Erythroblast (primary cell): ENCODE data around the gene ATP4A.

Experiments used
- DNase-seq, 2 experiments: peaks; one replicate each; lab custom pipeline; 2025; lab: John Stamatoyannopoulos, UW
- GATA1 ChIP-seq: IDR thresholded peaks from 2 replicates; pipeline ENCODE4 v1.6.1; 2011; ENCODE audit warnings: low read depth, mild to moderate bottlenecking, control low read depth, low read length, moderate library complexity
- POLR2A ChIP-seq: IDR thresholded peaks from 2 replicates; pipeline ENCODE4 v1.6.1; 2011; ENCODE audit warnings: mild to moderate bottlenecking, low read length

The ATP4A gene

DNA sequence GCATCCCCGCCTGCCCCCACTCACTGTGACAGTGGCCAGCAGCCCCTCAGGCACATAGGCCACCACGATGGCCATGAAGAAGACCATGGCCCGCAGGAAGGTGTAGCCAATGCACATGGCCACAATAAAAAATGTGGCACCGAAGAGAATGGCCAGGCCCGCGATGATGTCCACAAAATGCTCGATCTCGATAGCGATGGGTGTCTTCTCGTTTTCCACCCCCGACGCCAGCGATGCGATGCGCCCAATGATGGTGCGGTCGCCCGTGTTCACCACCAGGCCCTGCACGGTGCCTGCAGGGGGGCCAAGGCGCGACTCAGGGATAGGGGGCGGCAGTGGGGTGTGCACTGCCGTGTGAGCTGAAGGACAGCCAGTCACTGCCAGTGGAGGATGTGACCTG lies 3.7 kb downstream of the ATP4A start:
- no peak for TF ChIP-seq POLR2A

DNA sequence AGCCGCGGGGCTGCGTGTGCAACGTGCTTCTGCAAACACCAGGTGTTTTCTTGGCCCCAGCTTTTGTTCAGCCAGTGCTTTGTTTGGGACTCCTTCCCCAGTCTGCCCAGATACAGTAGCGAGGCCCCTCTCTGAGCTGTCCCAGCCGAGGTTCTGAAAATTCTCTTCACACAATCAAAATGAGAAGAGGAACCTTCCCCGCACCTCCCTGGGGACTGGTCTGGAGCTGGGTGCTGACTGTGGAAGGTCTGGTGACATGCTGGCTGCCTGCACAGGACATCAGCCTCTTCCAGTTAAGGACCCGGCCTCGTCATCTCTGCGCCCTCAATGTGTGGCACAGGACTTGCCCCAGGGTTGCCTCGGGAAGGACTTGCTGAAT lies 4.2 kb downstream of the ATP4A start:
- no peak for DNase-seq
- TF ChIP-seq GATA1, result no peak

More for the DNA sequence above, 3.7 kb downstream of the ATP4A start:
- no peak for DNase-seq

DNA sequence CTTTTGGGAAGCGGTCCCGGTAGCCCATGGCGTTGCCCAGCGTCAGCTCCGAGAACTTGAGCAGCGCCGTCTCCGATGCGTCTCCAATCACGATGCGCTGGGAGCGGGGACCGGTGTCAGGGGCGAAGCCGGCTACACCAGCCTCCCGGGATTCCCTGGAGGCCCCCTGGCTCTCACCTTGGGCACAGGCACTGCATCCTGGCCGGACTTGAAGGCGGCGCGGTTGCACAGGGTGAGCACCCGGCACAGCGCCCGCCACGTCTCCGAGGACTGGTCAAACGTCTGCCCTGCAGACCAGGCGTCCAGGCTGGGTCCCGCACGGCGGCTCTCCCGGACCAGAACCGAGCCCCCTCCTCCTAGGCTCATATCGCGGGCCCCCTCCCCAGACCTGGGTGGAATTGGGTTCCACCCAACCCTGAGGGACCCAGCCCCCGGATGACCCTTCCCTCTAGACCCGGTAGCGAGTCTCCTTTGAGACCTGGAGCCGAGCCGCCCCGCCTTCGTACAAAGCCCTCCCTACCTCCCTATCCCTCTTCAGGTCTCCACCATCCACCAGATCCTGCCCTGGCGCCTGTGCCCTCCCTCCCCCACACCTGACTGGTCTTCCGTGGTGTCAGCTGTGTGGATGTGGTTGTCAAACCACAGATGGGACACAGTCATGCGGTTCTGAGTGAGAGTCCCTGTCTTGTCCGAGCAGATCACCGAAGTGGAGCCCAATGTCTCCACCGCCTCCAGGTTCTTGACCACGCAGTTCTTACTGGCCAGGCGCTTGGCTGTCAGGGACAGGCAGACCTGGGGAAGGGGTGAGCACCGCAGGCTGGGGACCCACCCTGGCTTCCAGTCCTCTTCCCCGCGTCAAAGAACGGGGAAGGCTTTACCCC lies 4.8 kb downstream of the ATP4A start:
- no peak for DNase-seq
- TF ChIP-seq POLR2A (no peak), GATA1 (no peak)

DNA sequence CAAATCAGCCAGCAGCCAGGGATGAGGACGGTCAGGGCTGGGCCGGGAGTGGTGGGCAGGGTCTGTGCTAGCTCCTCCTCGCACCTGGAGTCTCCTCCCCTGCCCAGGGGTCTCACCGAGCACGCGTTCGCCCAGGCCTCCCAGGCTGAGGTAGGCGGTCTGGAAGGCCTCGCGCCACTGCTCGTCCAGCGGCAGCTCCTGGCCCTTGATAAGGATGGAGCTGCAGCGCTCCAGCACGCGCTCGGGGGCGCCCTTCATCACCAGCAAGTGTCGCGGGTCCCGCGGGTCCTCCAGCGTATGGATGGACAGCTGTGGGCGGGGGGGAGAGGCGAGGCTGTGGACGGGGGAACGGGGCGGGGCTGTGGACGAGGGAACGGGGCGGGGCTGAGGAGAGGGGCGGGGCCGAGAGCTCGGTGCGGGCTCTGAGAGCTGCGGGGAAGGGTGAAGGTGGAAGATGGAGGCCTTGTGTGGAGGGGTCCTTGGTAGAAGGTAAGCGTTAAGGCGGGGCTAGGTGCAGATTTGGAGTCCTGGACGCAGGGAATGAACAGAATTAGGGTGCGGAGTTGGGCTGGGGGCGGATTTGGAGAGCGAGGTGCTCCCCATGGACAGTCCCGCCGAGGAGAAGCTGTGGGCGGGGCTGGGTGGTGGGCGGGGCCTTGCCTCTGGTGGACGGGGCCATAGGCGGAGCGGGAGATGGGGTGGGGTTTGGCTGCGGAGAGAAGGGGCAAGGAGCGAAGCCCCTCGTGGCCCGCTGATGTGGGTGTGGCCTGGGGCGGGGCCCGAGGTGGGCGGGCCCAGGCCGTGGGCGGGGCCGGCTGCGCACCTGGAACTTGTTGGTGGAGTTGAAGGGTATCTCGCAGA lies 5.7 kb downstream of the ATP4A start:
- peak; percentile 65 to 70 for DNase-seq
- TF ChIP-seq POLR2A, result no peak
- TF ChIP-seq GATA1, result no peak

DNA sequence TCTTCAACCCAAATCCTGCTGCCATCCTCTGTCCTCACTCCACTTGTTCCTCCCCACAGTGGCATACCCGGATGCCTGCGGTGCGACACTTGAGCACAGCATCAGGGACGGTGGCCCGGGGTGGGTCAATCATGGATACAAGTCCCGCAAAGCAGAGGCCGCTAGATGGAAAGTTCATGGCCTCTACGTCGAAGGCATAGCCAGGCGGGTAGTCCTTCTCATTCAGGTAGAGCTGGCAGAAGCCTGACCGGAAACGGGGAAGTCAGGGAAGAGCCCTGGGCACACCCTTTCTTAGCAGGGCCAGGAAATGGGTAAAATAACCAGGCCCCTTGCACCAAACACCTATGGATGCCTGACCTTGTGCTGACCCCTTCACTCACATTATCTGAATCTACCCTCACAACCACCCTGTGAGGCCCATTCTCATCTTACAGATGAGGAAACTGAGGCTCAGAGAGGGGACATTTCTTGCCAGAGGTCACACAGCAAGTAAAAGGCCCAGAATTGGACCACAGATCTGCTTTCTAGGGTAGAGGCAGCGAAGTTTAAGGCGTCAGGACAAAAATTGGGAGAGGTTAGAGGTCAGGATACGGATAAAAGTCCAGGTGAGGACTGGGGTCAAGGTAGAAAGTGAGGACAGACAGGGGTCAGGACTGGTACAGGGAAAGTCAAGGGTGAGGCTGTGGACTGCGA lies 6.5 kb downstream of the ATP4A start:
- no peak for DNase-seq

DNA sequence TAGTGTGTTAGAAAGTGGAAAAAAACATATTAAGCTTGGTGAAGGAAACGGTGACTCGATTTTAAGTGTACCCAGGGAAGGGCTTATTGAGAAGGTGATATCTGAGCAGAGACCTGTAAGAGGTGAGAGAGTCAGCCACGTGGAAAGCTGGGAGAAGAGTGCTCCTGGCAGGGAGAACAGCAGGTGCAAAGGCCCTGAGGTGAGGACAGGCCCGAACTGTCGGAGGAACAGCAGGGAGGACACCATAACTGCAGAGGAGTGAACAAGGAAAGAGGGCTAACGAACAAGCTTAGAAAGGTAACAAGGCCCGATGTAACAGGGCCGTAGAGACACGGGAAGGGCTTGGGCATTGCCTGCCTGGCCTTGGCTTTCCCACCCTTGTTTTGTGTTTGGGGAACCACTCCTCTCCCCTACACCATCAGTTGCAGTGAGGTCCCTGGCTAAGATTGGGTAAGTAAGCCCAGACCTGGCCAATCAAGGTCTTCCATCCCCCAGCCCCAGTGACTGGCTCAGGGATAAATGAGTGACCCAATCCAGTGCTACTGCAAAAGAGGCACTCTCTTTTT lies 7.3 kb downstream of the ATP4A start:
- DNase-seq, result no peak
- TF ChIP-seq GATA1 (no peak), POLR2A (no peak)

More for the DNA sequence above, 6.5 kb downstream of the ATP4A start:
- no peak for TF ChIP-seq GATA1
- no peak for TF ChIP-seq POLR2A

DNA sequence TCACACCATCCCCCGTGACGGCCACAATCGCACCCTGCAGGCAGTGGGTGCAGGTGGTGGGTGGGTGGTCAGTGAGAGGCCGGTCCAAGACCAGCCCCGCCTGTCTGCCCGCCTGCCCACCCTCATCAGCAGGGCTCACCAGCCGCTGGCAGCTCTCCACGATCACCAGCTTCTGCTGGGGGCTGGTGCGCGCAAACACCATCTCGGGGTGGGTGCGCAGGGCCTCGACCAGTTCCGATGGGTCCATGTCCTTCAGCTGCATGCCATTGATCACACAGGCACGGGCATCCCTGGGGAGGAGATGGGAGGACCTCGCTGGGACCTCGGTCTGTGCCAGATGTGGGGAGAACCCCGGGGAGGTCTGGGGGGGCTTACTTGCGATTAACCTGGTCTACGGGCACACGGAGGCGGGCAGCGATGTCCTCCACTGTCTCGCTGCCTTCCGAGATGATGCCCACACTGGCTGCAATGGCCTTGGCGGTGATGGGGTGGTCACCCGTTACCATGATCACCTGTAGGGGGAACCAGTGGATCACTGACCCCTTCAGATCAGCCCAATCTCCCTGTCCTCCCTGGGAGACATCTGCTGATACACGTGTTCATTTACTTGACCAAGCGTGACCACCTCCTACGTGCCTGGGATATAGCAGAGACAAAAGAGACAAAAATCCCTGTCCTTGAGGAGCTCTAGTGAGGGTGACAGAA lies 8.0 kb downstream of the ATP4A start:
- no peak for TF ChIP-seq GATA1
- DNase-seq, result peak in 1 of 2 experiments; percentile 28

DNA sequence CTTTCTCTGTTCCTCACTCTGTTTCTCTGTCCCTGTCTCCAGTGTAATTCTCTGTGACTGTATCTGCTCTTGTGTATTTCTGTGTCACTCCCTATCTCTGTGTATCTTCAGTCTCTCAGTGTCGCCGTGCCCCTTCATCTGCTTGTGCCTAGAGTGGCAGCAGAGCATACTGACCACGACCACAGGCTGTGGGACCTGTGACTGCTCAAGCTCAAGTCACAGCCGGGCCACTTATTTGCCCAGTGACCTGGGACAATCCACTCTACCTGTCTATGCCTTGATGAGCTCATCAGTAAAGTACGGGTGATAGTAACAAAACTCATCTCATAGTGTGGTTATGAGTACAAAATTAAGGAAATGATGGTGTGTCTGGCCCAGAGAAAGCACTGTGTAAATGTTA lies 9.4 kb downstream of the ATP4A start:
- no peak for TF ChIP-seq POLR2A
- no peak for DNase-seq

DNA sequence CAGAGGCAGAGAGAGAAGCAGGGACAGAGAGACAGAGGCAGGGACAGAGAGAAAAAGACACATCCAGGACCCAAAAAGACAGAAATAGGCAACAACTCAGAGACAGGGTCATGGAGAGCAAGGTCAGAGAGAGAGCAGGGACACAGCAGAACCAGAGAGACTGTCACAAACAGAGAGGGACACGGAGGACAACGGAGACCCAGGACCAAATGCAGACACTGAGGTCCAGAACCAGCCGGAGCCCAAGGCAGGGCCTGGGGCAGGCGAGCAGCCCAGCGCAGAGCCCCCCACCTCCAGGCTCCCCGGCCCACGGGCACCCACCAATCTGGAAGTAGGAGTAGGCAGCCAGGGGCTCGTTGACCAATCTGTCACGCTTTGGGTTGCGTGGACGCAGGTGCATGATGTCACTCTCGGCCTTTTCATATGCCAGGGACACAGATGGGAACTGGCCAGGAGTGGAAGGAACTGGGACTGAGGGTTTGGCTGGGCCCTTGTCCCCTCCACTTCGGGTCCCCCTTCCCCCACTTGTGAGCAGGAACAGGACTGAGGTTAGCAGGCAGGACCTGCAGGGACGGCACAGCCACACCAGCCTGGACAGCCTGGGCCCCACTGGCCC lies 10.0 kb downstream of the ATP4A start:
- no peak for DNase-seq
- TF ChIP-seq GATA1 (no peak), POLR2A (no peak)

DNA sequence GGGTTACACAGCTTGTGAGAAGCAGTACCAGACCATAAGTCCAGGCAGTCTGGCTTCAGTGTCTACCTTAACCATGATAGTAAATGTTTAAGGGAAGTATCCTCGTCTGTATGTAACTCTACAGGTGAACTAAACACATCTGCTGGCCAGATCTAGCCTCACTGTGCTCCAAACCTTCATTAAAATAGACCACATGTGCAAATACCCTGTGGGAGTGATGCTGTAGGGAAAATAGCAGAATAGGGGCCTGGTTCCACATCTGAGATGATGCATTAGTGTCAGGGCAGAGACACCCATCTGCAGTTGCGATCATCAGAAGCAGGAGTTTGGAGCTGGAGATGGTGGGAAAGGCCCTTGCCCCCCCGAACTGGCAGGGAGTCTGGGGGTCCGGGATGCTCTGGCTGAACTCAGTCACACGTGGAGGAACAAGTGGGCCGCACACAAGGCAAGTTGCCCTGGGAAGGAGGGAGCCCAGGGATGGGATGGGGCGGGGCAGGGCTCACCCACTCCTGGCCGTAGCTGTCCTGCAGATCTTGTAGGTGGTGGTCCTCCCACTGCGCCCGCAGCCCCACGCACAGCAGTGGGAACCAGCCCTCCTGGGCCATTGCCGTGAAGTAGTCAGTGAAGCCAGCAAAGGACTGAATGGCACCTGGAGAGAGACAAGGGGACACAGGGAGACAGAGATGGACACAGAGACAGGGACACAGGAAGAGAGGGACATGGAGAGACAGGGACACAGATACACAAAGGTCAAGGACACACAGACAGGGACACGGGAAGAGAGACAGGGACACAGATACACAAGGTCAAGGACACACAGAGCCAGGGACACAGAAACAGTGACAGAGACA lies 10.7 kb downstream of the ATP4A start:
- no peak for DNase-seq
- TF ChIP-seq GATA1, result no peak
- TF ChIP-seq POLR2A, result no peak

DNA sequence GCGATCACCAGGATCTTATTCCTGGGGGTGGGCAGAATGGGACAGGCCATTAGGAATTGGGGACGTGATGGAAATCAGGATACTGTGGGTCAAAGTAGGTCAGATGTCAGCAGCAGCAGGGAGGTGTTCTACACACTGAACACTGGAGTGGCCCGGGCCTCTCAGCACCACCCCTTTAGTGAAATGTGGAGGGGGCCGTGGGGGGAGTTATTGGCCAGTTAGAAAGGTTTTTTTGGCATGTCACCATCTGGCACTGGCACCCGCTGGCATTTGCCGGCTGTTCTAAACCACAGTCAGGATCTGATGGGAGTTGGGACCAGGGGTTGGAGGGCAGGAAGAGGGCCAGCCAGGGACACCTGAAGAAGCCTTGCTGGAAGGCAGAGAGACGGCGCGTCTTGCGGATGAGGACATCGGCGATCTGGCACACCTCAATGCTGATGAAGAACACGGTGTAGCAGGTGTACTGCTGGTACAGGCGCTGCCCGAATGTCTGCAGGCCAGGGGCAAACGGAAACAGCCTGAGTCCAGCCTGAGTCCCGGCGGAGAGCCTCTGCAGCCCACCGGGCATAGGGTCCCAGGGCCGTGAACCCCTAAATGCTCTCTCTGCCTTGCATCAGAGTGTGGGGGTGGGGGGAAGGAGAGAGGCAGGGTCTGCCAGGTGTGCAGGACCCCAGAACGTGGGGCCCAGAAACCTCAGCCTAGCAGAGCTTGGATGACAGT lies 12.2 kb downstream of the ATP4A start:
- DNase-seq, result no peak
- no peak for TF ChIP-seq POLR2A
- no peak for TF ChIP-seq GATA1
